ENCODE measurements around the gene AHSP. TPM values are rescaled to one million over a fixed set of nuclear protein-coding genes. Genes with fewer than 3 reads are reported as not detected.
A peak's percentile ranks its signal among the peaks of the same experiment; 100 is the strongest.

AHSP gene
- total RNA-seq, 1 donor from 2014 or later = not detected

GRCh38 chr16:31488468-31489297, 39.0 kb upstream of the AHSP start:
- Histone ChIP-seq H3K4me3 (ENCODE audit: low read depth, low read length) (peak overlapping the region; percentile 54), H3K27me3 (ENCODE audit: control insufficient read depth, insufficient read depth, low read length) (no peaks in the 10 kb centered on the region), H3K36me3 (ENCODE audit: control insufficient read depth, insufficient read depth, low read length) (peaks cover 8% of the 10 kb centered on the region)
- FAIRE-seq (no peak), DNase-seq (ENCODE audit: low read depth) (no peak)
- TF ChIP-seq CTCF (IDR thresholded peaks at IDR 0.05; ENCODE audit: insufficient read depth, low read length, severe bottlenecking) = no peak

- no peak for FAIRE-seq
- no peak for DNase-seq (ENCODE audit: low read depth)
- H3K36me3 ChIP-seq (ENCODE audit: control insufficient read depth, insufficient read depth, low read length) = peaks cover 11% of the 10 kb centered on the region
- no peak overlapping the region for H3K4me3 ChIP-seq (ENCODE audit: low read depth, low read length)
- H3K27me3 ChIP-seq (ENCODE audit: control insufficient read depth, insufficient read depth, low read length) = no peaks in the 10 kb centered on the region
- TF ChIP-seq CTCF (IDR thresholded peaks at IDR 0.05; ENCODE audit: insufficient read depth, low read length, severe bottlenecking) = no peak
Observed at GRCh38 chr16:31489298-31489564, 38.5 kb upstream of the AHSP start.

- Histone ChIP-seq H3K4me3 (ENCODE audit: low read depth, low read length) (no peak overlapping the region), H3K36me3 (ENCODE audit: control insufficient read depth, insufficient read depth, low read length) (peaks cover 11% of the 10 kb centered on the region), H3K27me3 (ENCODE audit: control insufficient read depth, insufficient read depth, low read length) (no peaks in the 10 kb centered on the region)
- no peak for DNase-seq (ENCODE audit: low read depth)
- TF ChIP-seq CTCF (IDR thresholded peaks at IDR 0.05; ENCODE audit: insufficient read depth, low read length, severe bottlenecking) = no peak
- peak; percentile 55 for FAIRE-seq
Observed at GRCh38 chr16:31489616-31490584, 37.8 kb upstream of the AHSP start.

DNA sequence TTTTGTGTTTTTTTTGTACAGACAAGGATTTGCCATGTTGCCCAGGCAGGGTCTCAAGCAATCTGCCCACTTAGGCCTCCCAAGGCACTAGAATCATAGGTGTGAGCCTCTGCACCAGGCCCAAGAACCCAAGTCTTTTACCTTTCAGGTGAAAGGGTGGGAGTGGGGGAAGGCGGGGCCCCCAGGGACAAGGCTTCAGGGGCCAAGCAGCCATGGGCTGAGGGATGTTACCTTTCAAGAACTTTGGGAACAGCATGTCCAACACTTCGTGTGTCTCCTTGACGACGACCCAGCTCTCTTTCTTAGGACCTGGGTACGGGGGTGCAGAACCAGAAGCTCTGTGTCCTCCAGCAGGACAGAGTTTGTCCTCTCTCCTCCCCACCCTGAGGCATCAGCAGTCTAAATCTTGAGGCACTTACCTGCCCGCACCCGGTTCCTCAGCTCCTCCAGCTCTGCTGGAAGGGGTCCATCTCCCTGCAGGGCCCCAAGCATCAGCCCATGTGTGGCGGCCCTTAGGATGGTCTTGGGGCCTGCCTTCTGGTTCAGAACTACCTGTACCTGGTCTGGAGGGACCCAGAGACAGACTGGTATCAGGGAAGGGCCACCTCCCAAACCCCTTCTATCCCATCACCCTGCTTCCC, 35.8 kb upstream of the AHSP start:
- Histone ChIP-seq H3K4me3 (ENCODE audit: low read depth, low read length) (no peak overlapping the region), H3K36me3 (ENCODE audit: control insufficient read depth, insufficient read depth, low read length) (peaks cover 12% of the 10 kb centered on the region), H3K27me3 (ENCODE audit: control insufficient read depth, insufficient read depth, low read length) (no peaks in the 10 kb centered on the region)
- DNase-seq (ENCODE audit: low read depth) (no peak), FAIRE-seq (no peak)
- no peak for TF ChIP-seq CTCF (IDR thresholded peaks at IDR 0.05; ENCODE audit: insufficient read depth, low read length, severe bottlenecking)

DNA sequence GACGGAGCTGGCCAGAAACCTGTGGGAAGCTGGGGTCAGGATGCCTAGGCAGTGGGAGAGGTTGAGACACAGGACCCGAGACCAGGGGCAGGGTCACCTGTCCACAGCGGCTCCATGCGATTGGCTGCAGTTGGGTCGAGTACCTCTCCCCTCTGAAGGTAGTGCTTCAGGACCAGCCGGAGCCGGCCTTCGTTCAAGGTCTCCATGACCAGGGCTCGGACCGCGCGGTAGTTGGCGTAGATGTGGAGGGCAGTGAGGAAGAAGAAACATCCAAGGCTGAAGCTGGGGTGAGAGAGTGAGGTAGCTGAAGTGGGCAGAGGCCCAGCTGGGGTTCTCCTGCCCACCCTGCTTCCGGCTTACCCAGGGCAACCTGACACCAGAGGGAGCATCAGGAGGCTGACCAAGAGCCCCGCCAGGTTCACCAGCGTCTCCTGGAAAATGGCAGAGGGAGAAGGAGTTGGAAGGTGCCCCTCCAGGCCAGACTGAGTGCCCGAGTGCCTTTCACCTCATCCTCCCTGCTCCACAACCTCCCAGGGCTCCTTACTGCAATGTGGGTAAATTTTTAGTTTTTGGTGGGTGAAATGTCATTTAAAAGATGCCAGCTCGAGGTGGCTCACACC, 34.1 kb upstream of the AHSP start:
- DNase-seq (ENCODE audit: low read depth) (no peak), FAIRE-seq (no peak)
- Histone ChIP-seq H3K4me3 (ENCODE audit: low read depth, low read length) (no peak overlapping the region), H3K27me3 (ENCODE audit: control insufficient read depth, insufficient read depth, low read length) (no peaks in the 10 kb centered on the region), H3K36me3 (ENCODE audit: control insufficient read depth, insufficient read depth, low read length) (peaks cover 20% of the 10 kb centered on the region)
- TF ChIP-seq CTCF (IDR thresholded peaks at IDR 0.05; ENCODE audit: insufficient read depth, low read length, severe bottlenecking) = no peak
